HUES64 (cell line): ENCODE results near the gene ATP11B.

Experiments used
- H3K27ac ChIP-seq: 2 replicates; pipeline ENCODE4 v1.7.0; 2013; ENCODE audit warnings: low read depth, low read length, inconsistent platforms
- H3K27me3 ChIP-seq: 2 replicates; pipeline ENCODE4 v1.6.1; 2013; ENCODE audit warnings: mild to moderate bottlenecking, low read length; ENCODE audit not compliant: insufficient read depth
- H3K36me3 ChIP-seq: 2 replicates; pipeline ENCODE4 v1.6.1; 2013; ENCODE audit warnings: mild to moderate bottlenecking, low read length; ENCODE audit not compliant: insufficient read depth
- H3K4me1 ChIP-seq: 2 replicates; pipeline ENCODE4 v1.6.1; 2013; ENCODE audit warnings: mild to moderate bottlenecking, low read length, moderate library complexity; ENCODE audit not compliant: insufficient read depth
- H3K4me3 ChIP-seq: 2 replicates; pipeline ENCODE4 v1.5.1; 2013; ENCODE audit warnings: mild to moderate bottlenecking, low read length, moderate library complexity
- H3K9ac ChIP-seq: 2 replicates; pipeline ENCODE4 v1.6.1; 2013; ENCODE audit warnings: mild to moderate bottlenecking, low read depth, low read length
- H3K9me3 ChIP-seq: 2 replicates; pipeline ENCODE4 v1.6.1; 2013; ENCODE audit warnings: low read depth, low read length; ENCODE audit not compliant: insufficient read depth
- WGBS: fragments of 150-250, 120-280 bp; methylation state at CpG from one replicate; pipeline ENCODE4 v1.1.7; 2013; ENCODE audit warnings: missing lambda C conversion rate; 5-methylcytosine and 5-hydroxymethylcytosine counted together

ATP11B gene

GRCh38 chr3:182962166-182962565 is 168.9 kb downstream of the ATP11B start:
- H3K9me3 ChIP-seq = no peaks in the 10 kb centered on the region
- peaks cover 46% of the 10 kb centered on the region for H3K36me3 ChIP-seq
- no peak overlapping the region for H3K4me3 ChIP-seq
- H3K4me1 ChIP-seq = peaks cover 21% of the 10 kb centered on the region
- H3K27ac ChIP-seq = no peak overlapping the region
- no peak overlapping the region for H3K9ac ChIP-seq
- no peaks in the 10 kb centered on the region for H3K27me3 ChIP-seq

- no peaks in the 10 kb centered on the region for H3K27me3 ChIP-seq
- H3K27ac ChIP-seq = no peak overlapping the region
- H3K4me1 ChIP-seq = peaks cover 30% of the 10 kb centered on the region
- 89% methylated on average over 1 of the region's 1 CpG for WGBS
- no peak overlapping the region for H3K4me3 ChIP-seq
- no peak overlapping the region for H3K9ac ChIP-seq
- H3K9me3 ChIP-seq = no peaks in the 10 kb centered on the region
- H3K36me3 ChIP-seq = peaks cover 27% of the 10 kb centered on the region
Measured at GRCh38 chr3:182964179-182964578, 170.9 kb downstream of the ATP11B start.

GRCh38 chr3:182965861-182966366 is 172.6 kb downstream of the ATP11B start:
- H3K36me3 ChIP-seq = peaks cover 22% of the 10 kb centered on the region
- no peak overlapping the region for H3K9ac ChIP-seq
- no peaks in the 10 kb centered on the region for H3K27me3 ChIP-seq
- H3K27ac ChIP-seq = no peak overlapping the region
- H3K4me3 ChIP-seq = no peak overlapping the region
- WGBS = 93% methylated on average over 9 of the region's 9 CpGs
- H3K4me1 ChIP-seq = peaks cover 22% of the 10 kb centered on the region
- no peaks in the 10 kb centered on the region for H3K9me3 ChIP-seq

GRCh38 chr3:182967218-182968204 is 174.2 kb downstream of the ATP11B start:
- H3K9ac ChIP-seq = no peak overlapping the region
- H3K27ac ChIP-seq = no peak overlapping the region
- H3K4me1 ChIP-seq = peaks cover 27% of the 10 kb centered on the region

GRCh38 chr3:182969277-182969676 is 176.0 kb downstream of the ATP11B start:
- H3K9ac ChIP-seq = no peak overlapping the region; the same call in 1 of the 2 replicates
- H3K4me1 ChIP-seq = peaks cover 27% of the 10 kb centered on the region
- H3K9me3 ChIP-seq = no peaks in the 10 kb centered on the region
- H3K4me3 ChIP-seq = no peak overlapping the region
- H3K27me3 ChIP-seq = no peaks in the 10 kb centered on the region
- H3K36me3 ChIP-seq = no peaks in the 10 kb centered on the region
- H3K27ac ChIP-seq = peak overlapping the region; percentile 9; the same call in 1 of the 2 replicates

More at GRCh38 chr3:182967218-182968204, 174.2 kb downstream of the ATP11B start:
- Histone ChIP-seq H3K27me3 (no peaks in the 10 kb centered on the region), H3K4me3 (no peak overlapping the region), H3K36me3 (peaks cover 12% of the 10 kb centered on the region), H3K9me3 (no peaks in the 10 kb centered on the region)
- WGBS = 93% methylated on average over 6 of the region's 6 CpGs

- Histone ChIP-seq H3K27me3 (no peaks in the 10 kb centered on the region), H3K4me1 (peaks cover 29% of the 10 kb centered on the region), H3K36me3 (no peaks in the 10 kb centered on the region), H3K9me3 (no peaks in the 10 kb centered on the region), H3K27ac (no peak overlapping the region), H3K9ac (no peak overlapping the region; the same call in 1 of the 2 replicates), H3K4me3 (no peak overlapping the region)
- WGBS = 95% methylated on average over 4 of the region's 7 CpGs
Measured at GRCh38 chr3:182969853-182970252, 176.5 kb downstream of the ATP11B start.

- H3K9me3 ChIP-seq = no peaks in the 10 kb centered on the region
- no peaks in the 10 kb centered on the region for H3K27me3 ChIP-seq
- no peak overlapping the region for H3K27ac ChIP-seq
- H3K9ac ChIP-seq = no peak overlapping the region
- WGBS = 84% methylated on average over 3 of the region's 3 CpGs
- peaks cover 31% of the 10 kb centered on the region for H3K4me1 ChIP-seq
- H3K4me3 ChIP-seq = no peak overlapping the region
- no peaks in the 10 kb centered on the region for H3K36me3 ChIP-seq
Measured at GRCh38 chr3:182970811-182971418, 177.6 kb downstream of the ATP11B start.
